Tibial nerve (tissue), 4 donors: ENCODE results near the gene SUDS3. TPM values are rescaled to one million over a fixed set of nuclear protein-coding genes. Genes with fewer than 3 reads are reported as not detected.

Experiments used
- DNase-seq, 2 donors: peaks; one replicate each; pipeline ENCODE4 v3.0.0-alpha.2; 2019; ENCODE audit warnings: low spot score in 2 of 2
- H3K27ac ChIP-seq, 4 donors: fragments of 200-600 bp; sonication (generic) in 3 of 4; one replicate each; pipeline ENCODE4 v1.5.1; 2017 to 2019; ENCODE audit warnings: mild to moderate bottlenecking in 1 of 4
- H3K27me3 ChIP-seq, 2 donors: fragments of 200-600 bp; sonication (generic) in 1 of 2; one replicate each; pipeline versions ENCODE4 v1.5.1 to v1.6.0; 2017 to 2019
- H3K36me3 ChIP-seq, 3 donors: fragments of 200-600 bp; sonication (generic); one replicate each; pipeline ENCODE4 v1.5.1; 2018 to 2019
- H3K4me1 ChIP-seq, 4 donors: fragments of 200-600 bp; sonication (generic) in 3 of 4; one replicate each; pipeline ENCODE4 v1.5.1; 2017 to 2019
- H3K4me3 ChIP-seq, 4 donors: fragments of 200-600 bp; sonication (generic) in 3 of 4; one replicate each; pipeline ENCODE4 v1.5.1; 2017 to 2019; ENCODE audit warnings: mild to moderate bottlenecking in 1 of 4, moderate library complexity in 1 of 4
- H3K9me3 ChIP-seq, 4 donors: fragments of 200-600 bp; sonication (generic) in 3 of 4; one replicate each; pipeline ENCODE4 v1.5.1; 2017 to 2019
- CTCF ChIP-seq, 5 experiments: fragments of 200-600 bp in 3 of 5; fragments of 450-650 bp in 2 of 5; sonication (generic) in 3 of 5; IDR thresholded peaks; one replicate each; pipeline ENCODE4 v1.5.1; 2016 to 2019; ENCODE audit warnings: antibody characterized with exemption in 5 of 5, mild to moderate bottlenecking in 3 of 5, moderate library complexity in 2 of 5
- EP300 ChIP-seq, 2 donors: sonication (generic); formaldehyde crosslinking; IDR thresholded peaks; one replicate each; pipeline ENCODE4 v1.6.1; 2017; ENCODE audit warnings: antibody characterized with exemption in 2 of 2, mild to moderate bottlenecking in 1 of 2
- POLR2A ChIP-seq, 2 donors: fragments of 450-650 bp; IDR thresholded peaks; one replicate each; pipeline ENCODE4 v1.6.1; 2017; ENCODE audit warnings: antibody characterized with exemption in 2 of 2, mild to moderate bottlenecking in 2 of 2, moderate library complexity in 2 of 2
- WGBS, 2 donors: methylation state at CpG; one replicate each; pipeline ENCODE4 v1.1.5; 2018; 5-methylcytosine and 5-hydroxymethylcytosine counted together
- total RNA-seq, 4 donors: library from RNA; depleted of rRNA; stranded (reverse); fragments of >200 nt; gene quantifications; one replicate each; pipeline ENCODE4 v1.1.0, GENCODE V29; 2016

SUDS3 gene
- total RNA-seq, 4 donors from 2014 or later: 33.9 to 92.0 (median 58.3) TPM

GRCh38 chr12:118465706-118466105 lies 89.4 kb downstream of the SUDS3 start:
- DNase-seq: no peak
- Histone ChIP-seq H3K27me3 (no peaks in the 10 kb centered on the region), H3K9me3 (peaks cover 0 to 9% (median 0%) of the 10 kb centered on the region in 4 donors), H3K36me3 (no peaks in the 10 kb centered on the region), H3K4me1 (no peaks in the 10 kb centered on the region), H3K27ac (no peak overlapping the region), H3K4me3 (no peak overlapping the region)
- WGBS, 2 donors: 57 to 61% methylated on average over 1 of the region's 1 CpG
- TF ChIP-seq EP300 (IDR thresholded peaks at IDR 0.05) (no peak), CTCF (IDR thresholded peaks at IDR 0.05) (no peak), POLR2A (IDR thresholded peaks at IDR 0.05) (no peak)

Other genes with a start within 250 kb of the SUDS3 start
- 100 to 1,000 TPM; 380 to 704 (median 496) TPM for gene PEBP1, start 240.4 kb upstream of the SUDS3 start, total RNA-seq
- 10 to 100 TPM; 43.7 to 99.0 (median 59.6) TPM for gene TAOK3, start 3.6 kb upstream of the SUDS3 start, total RNA-seq